Activated T-helper 1 cell treated with anti-CD3 and anti-CD28 coated beads, Interleukin-2, amount 50 U/mL, for 16 hours (primary cell): ENCODE data around the gene ABI1.

Source experiments
- DNase-seq, 2 donors: peaks; one replicate each; pipeline ENCODE4 v3.0.0-alpha.2; 2020; ENCODE audit warnings: low read depth in 1 of 2, low spot score in 1 of 2

The ABI1 gene

GRCh38 chr10:26776258-26776657 is 84.5 kb downstream of the ABI1 start:
- no peak for DNase-seq

- no peak for DNase-seq
Observed at GRCh38 chr10:26773633-26774032, 87.1 kb downstream of the ABI1 start.

GRCh38 chr10:26770069-26770468 is 90.7 kb downstream of the ABI1 start:
- DNase-seq = no peak

- DNase-seq = no peak
Observed at GRCh38 chr10:26765549-26765948, 95.2 kb downstream of the ABI1 start.

- DNase-seq = no peak
Observed at GRCh38 chr10:26759008-26759407, 101.8 kb downstream of the ABI1 start.

- DNase-seq = no peak
Observed at GRCh38 chr10:26755443-26755903, 105.3 kb downstream of the ABI1 start.

GRCh38 chr10:26746061-26746460 is 114.7 kb downstream of the ABI1 start:
- no peak for DNase-seq

- DNase-seq = no peak
Observed at GRCh38 chr10:26743841-26744240, 116.9 kb downstream of the ABI1 start.

GRCh38 chr10:26743091-26743490 is 117.7 kb downstream of the ABI1 start:
- no peak for DNase-seq

GRCh38 chr10:26741368-26741767 is 119.4 kb downstream of the ABI1 start:
- no peak for DNase-seq

GRCh38 chr10:26739071-26739631 is 121.6 kb downstream of the ABI1 start:
- no peak for DNase-seq

- no peak for DNase-seq
Observed at GRCh38 chr10:26738301-26738911, 122.4 kb downstream of the ABI1 start.

GRCh38 chr10:26737730-26738129 is 123.0 kb downstream of the ABI1 start:
- DNase-seq = no peak

- no peak for DNase-seq
Observed at GRCh38 chr10:26735435-26735834, 125.3 kb downstream of the ABI1 start.

- no peak for DNase-seq
Observed at GRCh38 chr10:26733750-26734568, 126.8 kb downstream of the ABI1 start.

- DNase-seq = no peak
Observed at GRCh38 chr10:26730552-26730951, 130.2 kb downstream of the ABI1 start.

- no peak for DNase-seq
Observed at GRCh38 chr10:26729395-26729794, 131.4 kb downstream of the ABI1 start.

- no peak for DNase-seq
Observed at GRCh38 chr10:26728957-26729356, 131.8 kb downstream of the ABI1 start.

- DNase-seq = no peak
Observed at GRCh38 chr10:26727005-26727404, 133.8 kb downstream of the ABI1 start.

- DNase-seq = no peak
Observed at GRCh38 chr10:26725837-26726727, 134.7 kb downstream of the ABI1 start.

- DNase-seq = no peak
Observed at GRCh38 chr10:26723016-26723415, 137.7 kb downstream of the ABI1 start.
